Prostate gland (tissue), 2 donors: ENCODE results near the gene ADGRD1. TPM values are rescaled to one million over a fixed set of nuclear protein-coding genes. Genes with fewer than 3 reads are reported as not detected.

Source experiments
- DNase-seq: peaks from one replicate; pipeline ENCODE4 v3.0.0-alpha.2; 2019; ENCODE audit warnings: low spot score
- H3K27ac ChIP-seq, 2 donors: fragments of 200-600 bp; sonication (generic); 2 replicates each; pipeline ENCODE4 v1.5.1; 2017 to 2019
- H3K27me3 ChIP-seq: fragments of 200-600 bp; sonication (generic); replicated peaks from 2 replicates; pipeline ENCODE4 v1.5.1; 2019; ENCODE audit not compliant: insufficient read depth
- H3K36me3 ChIP-seq, 2 donors: fragments of 200-600 bp; sonication (generic); 1 replicate in 1 of 2; 2 replicates in 1 of 2; pipeline versions ENCODE4 v1.5.1 to v1.8.1; 2017 to 2019
- H3K4me1 ChIP-seq: fragments of 200-600 bp; sonication (generic); replicated peaks from 2 replicates; pipeline ENCODE4 v1.5.1; 2019
- H3K4me3 ChIP-seq, 2 donors: fragments of 200-600 bp; sonication (generic); 2 replicates each; pipeline ENCODE4 v1.5.1; 2017 to 2019
- H3K9me3 ChIP-seq: fragments of 200-600 bp; sonication (generic); 2 replicates; pipeline ENCODE4 v1.5.1; 2017
- POLR2A ChIP-seq: fragments of 450-650 bp; IDR thresholded peaks from one replicate; pipeline ENCODE4 v1.6.1; 2016; ENCODE audit warnings: antibody characterized with exemption, mild to moderate bottlenecking
- POLR2AphosphoS5 ChIP-seq: sonication (generic); formaldehyde crosslinking; IDR thresholded peaks from one replicate; pipeline ENCODE4 v1.6.1; 2017; ENCODE audit warnings: antibody characterized with exemption
- WGBS: methylation state at CpG from one replicate; pipeline ENCODE4 v1.1.5; 2018; 5-methylcytosine and 5-hydroxymethylcytosine counted together
- intact Hi-C: fragments of 100-400 bp; cut with DNase I; formaldehyde crosslinking; loops from one replicate; pipeline ENCODE4 v1.14.2; 2022
- total RNA-seq, 2 donors: library from RNA; depleted of rRNA; stranded (reverse); fragments of >200 nt; gene quantifications; one replicate each; pipeline ENCODE4 v1.1.0, GENCODE V29; 2016
- TF ChIP-seq, protein P1 (sequence below), 4 experiments: fragments of 200-600 bp in 2 of 4; fragments of 450-650 bp in 2 of 4; sonication (generic) in 2 of 4; IDR thresholded peaks; 1 replicate in 3 of 4; 2 replicates in 1 of 4; pipeline ENCODE4 v1.5.1; 2016 to 2019; ENCODE audit warnings: antibody characterized with exemption in 4 of 4, mild to moderate bottlenecking in 2 of 4, moderate library complexity in 2 of 4

ADGRD1 gene
- total RNA-seq, 2 donors from 2014 or later, result 4.3 to 20.9 TPM

DNA sequence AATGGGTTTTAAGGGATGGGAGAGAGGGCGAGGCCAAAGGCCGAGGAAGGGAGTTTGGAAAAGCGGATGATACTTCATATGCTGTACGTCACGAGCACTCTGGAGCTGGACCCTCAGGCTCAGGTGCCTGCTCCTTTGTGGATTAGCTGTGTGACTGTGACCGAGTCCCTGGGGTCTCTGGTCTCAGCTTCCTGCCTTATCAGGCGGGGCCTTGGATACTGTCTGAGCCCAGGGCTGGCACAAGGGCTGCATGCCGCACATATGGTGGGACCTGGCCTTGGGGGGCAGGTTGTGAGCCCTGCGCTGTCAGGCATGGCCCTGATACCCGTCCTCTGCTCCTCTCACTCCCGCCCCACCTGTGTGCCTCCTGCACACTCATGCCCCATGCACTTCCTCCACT is 95.3 kb downstream of the ADGRD1 start:
- no peak overlapping the region for H3K4me3 ChIP-seq
- intact Hi-C loops, result no loop called here
- 94% methylated on average over 11 of the region's 11 CpGs for WGBS
- H3K4me1 ChIP-seq, result no peaks in the 10 kb centered on the region
- no peaks in the 10 kb centered on the region for H3K9me3 ChIP-seq
- no peak overlapping the region for H3K27ac ChIP-seq
- TF ChIP-seq POLR2A (no peak), POLR2AphosphoS5 (no peak)
- TF ChIP-seq, protein P1, sequence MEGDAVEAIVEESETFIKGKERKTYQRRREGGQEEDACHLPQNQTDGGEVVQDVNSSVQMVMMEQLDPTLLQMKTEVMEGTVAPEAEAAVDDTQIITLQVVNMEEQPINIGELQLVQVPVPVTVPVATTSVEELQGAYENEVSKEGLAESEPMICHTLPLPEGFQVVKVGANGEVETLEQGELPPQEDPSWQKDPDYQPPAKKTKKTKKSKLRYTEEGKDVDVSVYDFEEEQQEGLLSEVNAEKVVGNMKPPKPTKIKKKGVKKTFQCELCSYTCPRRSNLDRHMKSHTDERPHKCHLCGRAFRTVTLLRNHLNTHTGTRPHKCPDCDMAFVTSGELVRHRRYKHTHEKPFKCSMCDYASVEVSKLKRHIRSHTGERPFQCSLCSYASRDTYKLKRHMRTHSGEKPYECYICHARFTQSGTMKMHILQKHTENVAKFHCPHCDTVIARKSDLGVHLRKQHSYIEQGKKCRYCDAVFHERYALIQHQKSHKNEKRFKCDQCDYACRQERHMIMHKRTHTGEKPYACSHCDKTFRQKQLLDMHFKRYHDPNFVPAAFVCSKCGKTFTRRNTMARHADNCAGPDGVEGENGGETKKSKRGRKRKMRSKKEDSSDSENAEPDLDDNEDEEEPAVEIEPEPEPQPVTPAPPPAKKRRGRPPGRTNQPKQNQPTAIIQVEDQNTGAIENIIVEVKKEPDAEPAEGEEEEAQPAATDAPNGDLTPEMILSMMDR (IDR thresholded peaks at IDR 0.05), result no peak
- no peaks in the 10 kb centered on the region for H3K27me3 ChIP-seq
- no peak for DNase-seq
- H3K36me3 ChIP-seq, result no peaks in the 10 kb centered on the region

DNA sequence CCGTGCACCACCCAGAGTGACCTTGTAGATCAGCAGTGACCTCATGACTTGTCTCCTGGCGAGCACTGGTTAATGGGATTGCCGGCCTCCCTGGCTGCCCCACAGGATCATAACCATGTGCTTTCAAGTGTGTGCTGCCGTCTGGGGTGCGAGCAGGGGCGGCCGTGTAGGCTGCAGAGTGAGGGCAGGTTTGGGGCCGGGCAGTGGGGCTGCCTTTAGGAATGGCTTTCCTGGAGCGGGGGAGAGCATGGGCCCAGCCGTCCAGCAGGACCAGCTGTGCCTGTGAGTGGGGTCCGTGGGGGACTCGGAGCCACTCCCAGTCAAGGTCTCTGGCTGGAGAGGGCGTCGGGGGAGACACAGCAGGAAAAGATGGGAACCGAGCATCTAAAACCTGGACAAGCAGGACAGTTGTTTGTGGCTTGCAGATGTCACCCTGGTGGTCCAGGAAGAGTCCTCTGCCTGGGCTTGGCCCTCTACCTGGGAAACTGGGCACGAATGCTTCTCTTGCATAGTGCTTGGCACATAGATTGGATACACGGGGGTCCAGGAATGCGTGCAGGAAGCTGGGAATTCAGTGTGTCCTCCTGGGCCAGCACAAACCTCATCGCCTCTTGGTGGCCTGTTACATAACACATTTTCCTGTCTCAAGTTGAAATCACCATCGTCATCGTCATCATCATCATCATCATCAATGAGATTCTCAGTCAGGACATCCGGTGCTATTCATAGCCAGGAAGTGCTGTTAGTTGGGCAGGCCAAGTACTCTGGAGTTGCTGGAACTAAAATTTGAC is 96.0 kb downstream of the ADGRD1 start:
- H3K36me3 ChIP-seq, result no peaks in the 10 kb centered on the region
- intact Hi-C loops, result no loop called here
- no peaks in the 10 kb centered on the region for H3K4me1 ChIP-seq
- no peaks in the 10 kb centered on the region for H3K27me3 ChIP-seq
- no peak overlapping the region for H3K27ac ChIP-seq
- 81% methylated on average over 22 of the region's 22 CpGs for WGBS
- TF ChIP-seq POLR2A (no peak), POLR2AphosphoS5 (no peak)
- TF ChIP-seq, protein P1 (IDR thresholded peaks at IDR 0.05), result no peak
- no peaks in the 10 kb centered on the region for H3K9me3 ChIP-seq
- DNase-seq, result no peak
- no peak overlapping the region for H3K4me3 ChIP-seq

DNA sequence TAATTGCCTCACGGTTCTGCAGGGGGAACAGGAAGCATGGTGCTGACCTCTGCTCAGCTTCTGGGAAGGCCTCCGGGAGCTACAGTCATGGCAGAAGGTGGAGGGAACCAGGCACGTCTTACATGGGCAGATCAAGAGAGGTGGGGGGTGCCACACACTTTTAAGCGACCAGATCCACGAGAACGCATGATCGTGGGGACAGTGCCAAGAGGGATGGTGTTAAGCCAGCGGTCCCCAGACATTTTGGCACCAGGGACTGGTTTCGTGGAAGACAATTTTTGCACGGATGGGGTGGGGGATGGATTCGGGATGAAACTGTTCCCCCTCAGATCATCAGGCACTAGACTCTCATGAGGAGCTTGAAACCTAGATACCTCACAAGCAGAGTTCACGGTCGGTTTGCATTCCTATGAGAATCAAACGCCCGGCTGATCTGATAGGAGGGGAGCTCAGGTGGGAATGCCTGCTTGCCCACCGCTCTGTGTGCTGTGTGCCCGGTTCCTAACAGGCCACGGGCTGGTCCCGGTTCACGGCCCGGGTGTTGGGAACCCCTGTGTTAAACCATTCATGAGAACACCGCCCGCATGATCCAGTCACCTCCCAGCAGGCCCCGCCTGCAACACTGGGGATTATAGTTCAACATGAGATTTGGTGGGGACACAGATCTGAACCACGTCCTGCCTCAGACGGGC is 96.9 kb downstream of the ADGRD1 start:
- H3K27me3 ChIP-seq, result no peaks in the 10 kb centered on the region
- no peaks in the 10 kb centered on the region for H3K9me3 ChIP-seq
- no peak overlapping the region for H3K4me3 ChIP-seq
- no peak overlapping the region for H3K27ac ChIP-seq
- TF ChIP-seq POLR2AphosphoS5 (no peak), POLR2A (no peak)
- TF ChIP-seq, protein P1 (IDR thresholded peaks at IDR 0.05), result no peak
- no peaks in the 10 kb centered on the region for H3K4me1 ChIP-seq
- WGBS, result 86% methylated on average over 26 of the region's 26 CpGs
- no peaks in the 10 kb centered on the region for H3K36me3 ChIP-seq
- DNase-seq, result no peak
- intact Hi-C loops, result no loop called here

DNA sequence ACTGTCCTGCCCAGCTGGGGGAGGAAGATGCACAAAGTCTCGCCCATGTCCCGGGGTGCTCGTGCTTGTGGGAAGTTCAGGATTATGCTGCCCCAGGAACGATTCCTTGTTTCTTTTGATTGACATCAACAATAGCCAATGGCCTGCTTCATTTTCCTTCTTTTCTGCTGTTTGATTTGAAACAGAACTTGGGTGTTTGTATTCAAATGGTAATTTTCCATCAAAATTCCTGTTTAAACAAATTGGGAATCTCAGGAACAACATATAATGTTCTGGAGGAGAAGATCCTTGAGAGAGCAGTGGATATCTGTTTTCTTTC is 97.4 kb downstream of the ADGRD1 start:
- Histone ChIP-seq H3K4me1 (no peaks in the 10 kb centered on the region), H3K27me3 (no peaks in the 10 kb centered on the region), H3K27ac (no peak overlapping the region), H3K36me3 (no peaks in the 10 kb centered on the region), H3K9me3 (no peaks in the 10 kb centered on the region), H3K4me3 (no peak overlapping the region)
- TF ChIP-seq POLR2AphosphoS5 (no peak), POLR2A (no peak)
- TF ChIP-seq, protein P1 (IDR thresholded peaks at IDR 0.05), result no peak
- intact Hi-C loops, result no loop called here
- no peak for DNase-seq
- WGBS, result 83% methylated on average over 4 of the region's 4 CpGs
